SK-N-SH (cell line): ENCODE measurements around the gene GUF1. TPM values are rescaled to one million over a fixed set of nuclear protein-coding genes. Genes with fewer than 3 reads are reported as not detected.

Experiments
- CTCF ChIA-PET: fragments of 300-600, 350-600 bp; formaldehyde crosslinking; extraction: SDS; loops from one replicate; lab custom pipeline; 2021; lab: Yijun Ruan, JAX
- POLR2A ChIA-PET: fragments of 350-600 bp; sonication (Branson Sonifier 250); formaldehyde crosslinking; extraction: SDS; loops from one replicate; lab custom pipeline; 2020; ENCODE audit warnings: antibody characterized with exemption, inconsistent platforms; lab: Yijun Ruan, JAX
- DNase-seq: peaks from one replicate; pipeline ENCODE4 v3.0.0; 2012
- H2AFZ ChIP-seq: fragments of 200-600 bp; sonication (generic); 2 replicates; pipeline ENCODE4 v1.8.1; 2016; ENCODE audit warnings: antibody characterized with exemption, mild to moderate bottlenecking, low read depth
- H3F3A ChIP-seq: fragments of 200-600 bp; sonication (generic); replicated peaks from 2 replicates; pipeline ENCODE3; 2016; ENCODE audit warnings: antibody characterized with exemption, mild to moderate bottlenecking; ENCODE audit not compliant: insufficient read depth
- H3K27ac ChIP-seq, 2 experiments: fragments of 200-500 bp in 1 of 2; fragments of 200-600 bp in 1 of 2; sonication (Bioruptor generic) in 1 of 2; sonication (generic), shearing (Covaris generic) in 1 of 2; 2 replicates each; pipeline versions ENCODE4 v1.5.1 to v1.6.1; 2014 to 2016; ENCODE audit warnings: low read depth in 2 of 2, inconsistent platforms in 1 of 2, low read length in 1 of 2, mild to moderate bottlenecking in 1 of 2, mixed read lengths in 1 of 2
- H3K27me3 ChIP-seq: fragments of 200-600 bp; sonication (generic), shearing (Covaris generic); 2 replicates; pipeline ENCODE4 v1.6.1; 2016; ENCODE audit warnings: mixed run types; ENCODE audit not compliant: insufficient read depth
- H3K36me3 ChIP-seq, 2 experiments: fragments of 200-500 bp in 1 of 2; fragments of 200-600 bp in 1 of 2; sonication (Bioruptor generic) in 1 of 2; sonication (generic) in 1 of 2; replicated peaks in 1 of 2; 2 replicates each; pipeline versions ENCODE3 to v1.5.1; 2014 to 2016; ENCODE audit warnings: low read length in 1 of 2, mild to moderate bottlenecking in 1 of 2; ENCODE audit not compliant: insufficient read depth in 2 of 2, control insufficient read depth in 1 of 2
- H3K4me1 ChIP-seq, 2 experiments: fragments of 200-500 bp in 1 of 2; fragments of 200-600 bp in 1 of 2; sonication (Bioruptor generic) in 1 of 2; sonication (generic), shearing (Covaris generic) in 1 of 2; 2 replicates each; pipeline versions ENCODE4 v1.5.1 to v1.6.1; 2014 to 2016; ENCODE audit warnings: low read depth in 1 of 2, low read length in 1 of 2, mixed run types in 1 of 2; ENCODE audit not compliant: insufficient read depth in 2 of 2, control insufficient read depth in 1 of 2
- H3K4me2 ChIP-seq: fragments of 200-600 bp; sonication (generic), shearing (Covaris generic); 2 replicates; pipeline ENCODE4 v1.6.1; 2017; ENCODE audit warnings: mixed run types
- H3K4me3 ChIP-seq, 2 experiments: fragments of 200-500 bp in 1 of 2; fragments of 200-600 bp in 1 of 2; sonication (Bioruptor generic) in 1 of 2; sonication (generic), shearing (Covaris generic) in 1 of 2; 2 replicates each; pipeline versions ENCODE4 v1.5.1 to v1.8.1; 2014 to 2016; ENCODE audit warnings: low read depth in 2 of 2, inconsistent platforms in 1 of 2, low read length in 1 of 2, mild to moderate bottlenecking in 1 of 2, mixed read lengths in 1 of 2, moderate library complexity in 1 of 2
- H3K79me2 ChIP-seq: fragments of 200-600 bp; sonication (generic); 2 replicates; pipeline ENCODE4 v1.8.1; 2017; ENCODE audit warnings: mild to moderate bottlenecking; ENCODE audit not compliant: insufficient read depth
- H3K9ac ChIP-seq: fragments of 200-600 bp; sonication (generic); 2 replicates; pipeline ENCODE4 v1.6.1; 2017; ENCODE audit warnings: mixed run types
- H3K9me2 ChIP-seq: fragments of 200-600 bp; sonication (generic); 2 replicates; pipeline ENCODE4 v1.6.1; 2017; ENCODE audit warnings: mixed run types
- H3K9me3 ChIP-seq: fragments of 200-600 bp; sonication (generic); 2 replicates; pipeline ENCODE4 v1.6.1; 2017; ENCODE audit warnings: mixed run types, mild to moderate bottlenecking, moderate library complexity
- H4K20me1 ChIP-seq: fragments of 200-600 bp; sonication (generic); 2 replicates; pipeline ENCODE4 v1.6.1; 2017; ENCODE audit warnings: mild to moderate bottlenecking, mixed run types; ENCODE audit not compliant: insufficient read depth
- FOXJ3 ChIP-seq: sonication (generic); formaldehyde crosslinking; IDR thresholded peaks from 2 replicates; pipeline ENCODE4 v1.5.1; 2020; ENCODE audit warnings: mild to moderate bottlenecking, missing genetic modification reagents
- JUND ChIP-seq: IDR thresholded peaks from 2 replicates; pipeline ENCODE4 v1.4.0; 2012
- NFIC ChIP-seq: IDR thresholded peaks from 2 replicates; pipeline ENCODE4 v1.4.0; 2012; ENCODE audit warnings: borderline replicate concordance
- RCOR1 ChIP-seq: fragments of 150-350 bp; IDR thresholded peaks from 2 replicates; pipeline ENCODE4 v1.6.1; 2017; ENCODE audit warnings: antibody characterized with exemption, low read length
- RXRA ChIP-seq: IDR thresholded peaks from 2 replicates; pipeline ENCODE4 v1.4.0; 2012; ENCODE audit warnings: low read depth, mild to moderate bottlenecking, borderline replicate concordance
- USF1 ChIP-seq: IDR thresholded peaks from 2 replicates; pipeline ENCODE4 v1.4.0; 2012; ENCODE audit warnings: low read depth, borderline replicate concordance
- WGBS: methylation state at CpG from one replicate; pipeline ENCODE4 v1.1.6; 2017; ENCODE audit warnings: low lambda C conversion rate; 5-methylcytosine and 5-hydroxymethylcytosine counted together
- polyA plus RNA-seq, 3 experiments: library from polyadenylated mRNA; depleted of rRNA; stranded (reverse); fragments of >200 nt; gene quantifications; 2 replicates each; pipeline ENCODE4 v1.2.3, GENCODE V29; 2012
- TF ChIP-seq, protein P1 (sequence below): IDR thresholded peaks from 2 replicates; pipeline ENCODE4 v1.6.1; 2012; ENCODE audit warnings: mild to moderate bottlenecking, low read depth, low read length, moderate library complexity
- TF ChIP-seq, protein P2 (sequence below): IDR thresholded peaks from 2 replicates; pipeline ENCODE4; 2012

GUF1 gene
- polyA plus RNA-seq, 1 of the 3 experiments (the other 2 are of a cell fraction), result 6.3 TPM

DNA sequence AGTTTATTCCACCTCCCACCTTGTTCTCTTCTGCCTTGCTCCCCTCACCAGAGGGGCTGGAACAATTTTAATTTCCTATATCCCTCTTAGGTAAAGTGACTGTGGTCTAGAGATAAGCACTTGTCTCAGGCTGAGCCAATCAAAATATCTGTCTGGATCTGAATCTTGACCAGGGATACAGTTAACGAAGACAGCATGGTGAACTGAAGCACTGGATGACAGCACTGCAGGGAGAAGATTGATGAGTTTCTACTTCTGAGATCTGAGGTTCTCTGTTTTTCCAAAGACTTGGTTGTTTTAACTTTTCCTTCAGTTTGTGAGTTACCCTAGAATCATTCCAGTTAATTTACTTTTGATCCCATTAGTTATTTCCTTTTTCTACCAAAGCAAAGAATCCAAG lies 34.9 kb downstream of the GUF1 start:
- 100% methylated on average over 1 of the region's 1 CpG for whole genome bisulfite sequencing
- Histone ChIP-seq H3K9me2 (no peaks in the 10 kb centered on the region), H3K36me3 (peaks cover 30 to 32% of the 10 kb centered on the region in 2 experiments), H3K9me3 (no peaks in the 10 kb centered on the region), H3K4me3 (no peak overlapping the region), H4K20me1 (no peaks in the 10 kb centered on the region), H3K27ac (no peak overlapping the region), H3K4me2 (no peak overlapping the region), H3K9ac (no peak overlapping the region), H3F3A (peaks cover 3% of the 10 kb centered on the region), H3K79me2 (peaks cover 7% of the 10 kb centered on the region), H2AFZ (no peak overlapping the region), H3K27me3 (no peaks in the 10 kb centered on the region), H3K4me1 (no peaks in the 10 kb centered on the region; a peak in 1 of 4 replicates)
- no peak for DNase-seq
- POLR2A ChIA-PET, result no interaction called here
- TF ChIP-seq RXRA (no peak), JUND (no peak), FOXJ3 (CRISPR knock-in tag) (no peak), NFIC (no peak), RCOR1 (no peak)
- TF ChIP-seq, protein P1, sequence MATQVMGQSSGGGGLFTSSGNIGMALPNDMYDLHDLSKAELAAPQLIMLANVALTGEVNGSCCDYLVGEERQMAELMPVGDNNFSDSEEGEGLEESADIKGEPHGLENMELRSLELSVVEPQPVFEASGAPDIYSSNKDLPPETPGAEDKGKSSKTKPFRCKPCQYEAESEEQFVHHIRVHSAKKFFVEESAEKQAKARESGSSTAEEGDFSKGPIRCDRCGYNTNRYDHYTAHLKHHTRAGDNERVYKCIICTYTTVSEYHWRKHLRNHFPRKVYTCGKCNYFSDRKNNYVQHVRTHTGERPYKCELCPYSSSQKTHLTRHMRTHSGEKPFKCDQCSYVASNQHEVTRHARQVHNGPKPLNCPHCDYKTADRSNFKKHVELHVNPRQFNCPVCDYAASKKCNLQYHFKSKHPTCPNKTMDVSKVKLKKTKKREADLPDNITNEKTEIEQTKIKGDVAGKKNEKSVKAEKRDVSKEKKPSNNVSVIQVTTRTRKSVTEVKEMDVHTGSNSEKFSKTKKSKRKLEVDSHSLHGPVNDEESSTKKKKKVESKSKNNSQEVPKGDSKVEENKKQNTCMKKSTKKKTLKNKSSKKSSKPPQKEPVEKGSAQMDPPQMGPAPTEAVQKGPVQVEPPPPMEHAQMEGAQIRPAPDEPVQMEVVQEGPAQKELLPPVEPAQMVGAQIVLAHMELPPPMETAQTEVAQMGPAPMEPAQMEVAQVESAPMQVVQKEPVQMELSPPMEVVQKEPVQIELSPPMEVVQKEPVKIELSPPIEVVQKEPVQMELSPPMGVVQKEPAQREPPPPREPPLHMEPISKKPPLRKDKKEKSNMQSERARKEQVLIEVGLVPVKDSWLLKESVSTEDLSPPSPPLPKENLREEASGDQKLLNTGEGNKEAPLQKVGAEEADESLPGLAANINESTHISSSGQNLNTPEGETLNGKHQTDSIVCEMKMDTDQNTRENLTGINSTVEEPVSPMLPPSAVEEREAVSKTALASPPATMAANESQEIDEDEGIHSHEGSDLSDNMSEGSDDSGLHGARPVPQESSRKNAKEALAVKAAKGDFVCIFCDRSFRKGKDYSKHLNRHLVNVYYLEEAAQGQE, result no peak
- TF ChIP-seq, protein P2, sequence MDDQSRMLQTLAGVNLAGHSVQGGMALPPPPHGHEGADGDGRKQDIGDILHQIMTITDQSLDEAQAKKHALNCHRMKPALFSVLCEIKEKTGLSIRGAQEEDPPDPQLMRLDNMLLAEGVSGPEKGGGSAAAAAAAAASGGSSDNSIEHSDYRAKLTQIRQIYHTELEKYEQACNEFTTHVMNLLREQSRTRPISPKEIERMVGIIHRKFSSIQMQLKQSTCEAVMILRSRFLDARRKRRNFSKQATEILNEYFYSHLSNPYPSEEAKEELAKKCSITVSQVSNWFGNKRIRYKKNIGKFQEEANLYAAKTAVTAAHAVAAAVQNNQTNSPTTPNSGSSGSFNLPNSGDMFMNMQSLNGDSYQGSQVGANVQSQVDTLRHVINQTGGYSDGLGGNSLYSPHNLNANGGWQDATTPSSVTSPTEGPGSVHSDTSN, result no peak
- CTCF ChIA-PET, result no interaction called here

GRCh38 chr4:44716597-44716996 lies 38.4 kb downstream of the GUF1 start:
- H4K20me1 ChIP-seq, result no peaks in the 10 kb centered on the region
- ChIA-PET POLR2A (no interaction called here), CTCF (no interaction called here)
- WGBS, result 74% methylated on average over 5 of the region's 5 CpGs
- H3K36me3 ChIP-seq, result peaks cover 20 to 39% of the 10 kb centered on the region in 2 experiments
- peaks cover 3% of the 10 kb centered on the region for H3F3A ChIP-seq
- no peak for TF ChIP-seq NFIC
- TF ChIP-seq USF1, result no peak
- H3K9ac ChIP-seq, result no peak overlapping the region
- H3K79me2 ChIP-seq, result peaks cover 37% of the 10 kb centered on the region
- no peak overlapping the region for H3K4me2 ChIP-seq
- no peak overlapping the region for H3K27ac ChIP-seq
- H3K27me3 ChIP-seq, result no peaks in the 10 kb centered on the region
- H3K9me2 ChIP-seq, result no peaks in the 10 kb centered on the region
- H2AFZ ChIP-seq, result no peak overlapping the region
- H3K4me1 ChIP-seq, result no peaks in the 10 kb centered on the region; a peak in 2 of 4 replicates
- H3K4me3 ChIP-seq, result no peak overlapping the region
- DNase-seq, result no peak
- no peaks in the 10 kb centered on the region for H3K9me3 ChIP-seq
